HG03097 (cell line): ENCODE measurements around the gene RASGEF1C.

Source experiments
- ATAC-seq: cut with Tn5 transposase; IDR thresholded peaks from one replicate; pipeline ENCODE4 v1.9.1; 2021; ENCODE audit not compliant: unreplicated experiment, low FRiP score

Gene RASGEF1C

DNA sequence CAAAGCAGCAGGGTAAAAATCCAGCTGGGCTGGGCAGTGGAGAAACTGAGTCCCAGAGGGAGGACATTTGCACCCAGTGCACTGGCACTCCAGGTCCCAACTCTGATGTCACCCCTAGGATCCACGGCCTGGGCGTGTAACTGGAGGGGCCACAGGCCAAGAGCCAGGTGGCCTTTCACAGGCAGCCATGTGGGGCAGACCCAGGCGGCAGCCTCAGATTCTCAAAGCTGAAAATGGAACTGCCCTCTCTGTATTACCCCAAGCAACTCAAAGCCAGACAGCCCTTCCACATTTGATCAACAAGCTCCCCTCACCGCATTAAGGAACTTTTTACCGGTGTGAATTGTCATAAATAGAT, 46.7 kb downstream of the RASGEF1C start:
- no peak for ATAC-seq

DNA sequence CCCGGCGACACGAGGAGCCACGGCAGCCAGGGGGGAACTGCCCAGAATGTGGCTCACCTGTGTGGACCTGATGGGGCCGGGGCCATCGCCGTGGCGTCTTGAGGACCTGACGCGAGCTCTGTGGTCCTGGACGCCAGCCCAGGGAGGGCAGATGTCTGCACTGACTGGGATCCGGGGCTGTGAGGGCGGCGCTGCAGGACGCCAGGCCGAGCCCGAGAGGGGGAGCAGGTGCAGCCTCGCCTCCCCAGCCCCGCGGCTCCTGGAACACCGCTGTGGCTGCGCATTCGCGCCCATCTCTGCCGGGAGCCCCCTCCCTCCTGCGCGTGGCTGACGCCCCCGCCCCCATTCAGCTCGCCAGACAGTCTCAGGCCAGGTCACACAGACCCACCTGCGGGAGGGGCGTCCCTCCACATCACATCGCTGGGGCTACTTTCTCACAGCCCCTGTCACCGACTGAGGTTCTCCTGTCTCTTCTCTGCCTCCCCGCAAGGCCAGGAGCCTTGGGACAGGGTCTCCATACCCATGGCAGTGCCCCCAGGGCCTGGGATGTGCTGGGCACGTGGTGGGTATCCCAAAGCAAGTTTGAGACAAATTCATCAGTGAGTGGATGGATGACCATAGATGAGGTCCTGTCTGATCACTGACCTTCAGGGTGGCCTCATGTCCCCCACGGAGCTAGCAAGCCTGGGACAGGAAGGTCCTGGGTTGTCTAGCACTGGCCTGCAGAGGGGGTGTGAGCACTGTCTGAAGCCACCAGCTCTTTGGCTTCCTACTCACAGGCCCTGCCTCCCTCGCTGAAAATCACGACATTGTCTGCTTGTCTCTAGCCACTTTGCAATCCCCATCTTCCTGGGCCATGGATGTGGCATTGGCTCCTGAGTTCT, 47.3 kb downstream of the RASGEF1C start:
- no peak for ATAC-seq

DNA sequence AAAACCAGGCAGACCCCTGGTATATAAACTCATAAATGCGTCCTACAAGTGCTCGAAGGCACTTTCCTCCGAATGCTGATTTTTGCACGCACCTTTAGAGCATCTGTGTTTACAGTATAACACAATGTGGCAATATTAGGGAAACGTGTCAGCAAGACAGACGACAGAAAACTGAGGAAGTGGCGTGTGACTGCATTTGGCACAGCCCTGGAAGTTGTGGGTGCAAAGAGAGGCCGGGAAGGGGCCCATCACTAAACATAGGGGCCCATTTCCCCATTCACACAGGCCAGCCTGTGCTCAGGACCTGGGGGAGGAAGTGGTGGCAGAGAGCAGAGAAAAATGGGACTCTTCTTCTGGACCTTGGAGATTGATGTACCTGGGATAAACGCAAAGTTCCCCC, 48.2 kb downstream of the RASGEF1C start:
- no peak for ATAC-seq

DNA sequence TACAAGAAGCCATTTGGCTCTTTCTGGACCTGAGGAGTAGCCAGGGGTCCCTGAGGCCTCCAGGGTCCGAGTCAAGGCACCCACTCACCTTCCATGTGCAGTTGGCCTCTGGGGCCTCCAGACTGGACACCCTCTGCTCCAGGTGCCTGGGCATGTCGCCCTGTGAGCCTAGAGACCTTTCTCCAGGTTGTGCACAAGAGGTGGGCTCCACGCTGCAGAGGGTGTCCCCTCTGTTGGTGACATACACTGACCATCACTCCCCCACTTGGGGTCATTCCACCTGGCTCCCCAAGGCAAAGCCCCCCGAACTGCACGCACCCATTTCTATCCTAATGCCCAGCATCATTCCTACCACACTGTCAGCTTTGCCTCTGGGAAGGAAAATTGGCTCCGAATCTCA, 48.8 kb downstream of the RASGEF1C start:
- no peak for ATAC-seq

DNA sequence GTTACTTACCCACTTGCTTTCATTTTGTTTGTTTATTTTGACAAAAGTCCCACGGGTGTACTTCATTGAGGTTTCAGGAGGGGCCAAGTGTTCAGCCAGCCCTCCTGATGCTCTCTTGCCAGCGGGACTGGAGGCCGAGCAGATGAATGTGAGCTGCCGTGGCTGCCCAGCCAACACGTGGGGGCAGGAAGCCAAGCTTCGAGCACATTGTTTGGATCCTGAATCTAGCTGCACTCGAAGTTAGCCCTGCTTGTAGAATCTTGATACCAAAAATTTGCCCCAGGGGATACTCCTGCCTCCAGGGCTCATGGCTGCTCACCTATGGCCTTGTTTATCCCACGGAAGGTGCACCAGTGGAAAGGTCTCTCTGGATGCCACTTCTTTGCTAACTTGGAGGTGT, 49.3 kb downstream of the RASGEF1C start:
- ATAC-seq: no peak

DNA sequence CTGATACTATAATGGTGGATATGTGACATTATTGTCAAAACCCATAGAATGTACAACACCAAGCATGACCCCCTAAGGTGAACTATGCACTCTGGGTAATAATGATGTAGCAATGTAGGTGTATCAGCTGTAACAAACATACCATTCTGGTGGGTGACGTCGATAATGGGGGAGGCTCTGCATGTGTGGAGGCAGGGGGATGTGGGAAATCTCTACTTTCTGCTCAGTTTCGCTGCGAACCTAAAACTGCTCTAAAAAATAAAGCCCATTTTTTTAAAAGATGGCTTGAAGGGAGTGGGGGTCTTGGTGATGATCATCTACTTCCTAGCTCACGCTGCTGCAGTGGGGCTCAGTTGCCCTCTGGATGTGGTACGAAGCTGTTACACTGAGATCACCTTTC, 51.1 kb downstream of the RASGEF1C start:
- no peak for ATAC-seq

DNA sequence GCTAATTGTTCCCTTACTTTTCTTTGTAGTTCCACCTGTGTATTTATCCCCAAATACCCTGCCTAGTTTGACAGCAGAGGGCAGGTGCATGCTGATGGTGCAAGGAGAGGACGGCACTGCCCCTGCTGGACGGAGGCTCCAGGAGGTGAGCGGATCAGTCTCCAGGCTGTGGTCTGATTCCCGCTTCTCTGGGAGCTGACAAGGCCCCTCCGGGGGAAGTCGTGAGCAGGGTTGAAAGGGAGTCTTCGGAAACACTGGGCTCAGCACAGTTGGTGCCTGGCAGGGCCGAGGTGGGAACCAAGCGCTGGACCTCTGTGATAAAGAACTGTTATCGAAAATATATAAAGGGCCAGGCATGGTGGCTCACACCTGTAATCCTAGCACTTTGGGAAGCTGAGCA, 52.9 kb downstream of the RASGEF1C start:
- no peak for ATAC-seq

DNA sequence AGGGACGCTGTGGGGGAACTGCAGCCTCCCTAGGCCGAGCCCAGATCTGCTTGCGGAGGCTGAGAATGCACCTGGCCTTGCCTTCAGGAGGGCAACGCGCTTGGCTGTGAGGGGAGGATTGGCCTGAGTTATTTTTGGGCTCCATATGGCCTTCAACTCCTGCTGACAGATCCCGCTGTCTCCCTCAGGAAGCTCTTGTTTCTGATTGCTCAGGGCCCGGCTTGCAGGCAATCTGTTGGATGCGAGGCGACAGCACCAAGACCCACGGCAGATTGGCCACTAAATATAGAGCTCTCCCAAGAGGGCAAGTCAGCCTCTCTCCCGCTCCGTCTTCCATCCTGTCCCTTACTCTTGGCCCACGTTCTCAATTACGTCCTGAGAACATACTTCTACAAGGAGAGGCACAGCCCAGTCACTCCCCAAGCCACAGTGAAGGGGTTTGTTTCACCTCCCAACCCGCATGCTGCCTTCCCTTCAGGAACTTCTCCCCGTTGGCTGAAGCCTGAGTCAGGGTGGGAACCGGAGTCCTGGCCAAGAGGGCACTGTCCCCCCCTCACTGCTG, 53.6 kb downstream of the RASGEF1C start:
- no peak for ATAC-seq

DNA sequence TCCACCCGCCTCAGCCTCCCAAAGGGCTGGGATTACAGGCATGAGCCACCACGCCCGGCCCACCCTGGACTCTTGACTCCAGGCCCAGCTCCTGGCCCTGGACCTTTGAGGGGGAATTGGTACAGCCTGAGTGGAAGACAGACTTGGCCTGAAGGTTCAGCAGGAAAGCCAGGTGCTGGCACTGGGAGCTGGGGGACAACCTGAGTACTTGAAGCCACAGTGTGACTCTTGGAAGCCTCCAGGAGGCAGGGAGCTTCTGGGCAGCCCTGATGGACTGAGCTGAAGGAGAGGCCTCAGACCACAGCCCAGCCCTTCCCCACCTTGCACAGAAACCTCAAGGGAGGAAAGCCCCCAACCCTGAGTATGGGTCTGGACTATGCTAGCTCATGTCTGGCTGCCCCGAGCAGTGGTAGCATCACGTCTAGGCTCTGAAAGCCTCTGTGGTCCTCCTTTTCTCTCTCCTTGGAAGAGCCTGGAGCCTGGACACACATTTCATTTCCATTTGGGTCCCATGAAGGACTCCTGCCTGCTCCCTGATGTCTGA, 54.1 kb downstream of the RASGEF1C start:
- ATAC-seq: no peak

DNA sequence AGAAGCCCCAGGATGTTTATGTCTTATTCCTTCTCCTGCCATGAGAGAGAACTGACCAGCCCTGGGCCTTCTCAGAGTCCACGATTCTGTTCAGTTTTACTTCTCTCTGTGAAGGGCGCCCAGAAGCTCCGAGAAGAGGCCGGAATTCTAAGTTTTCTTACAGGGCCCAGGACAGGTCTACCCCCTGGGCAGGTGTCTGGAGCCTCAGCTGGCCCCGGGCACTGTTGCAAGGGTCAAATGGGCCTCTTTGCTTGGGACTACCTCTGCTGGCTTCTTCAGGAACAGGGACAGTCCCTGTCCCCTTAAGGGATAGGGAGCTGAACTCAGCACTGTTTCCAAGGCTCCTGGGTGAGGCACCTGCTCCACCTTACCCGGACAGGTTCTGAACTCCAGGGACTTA, 55.0 kb downstream of the RASGEF1C start:
- no peak for ATAC-seq

DNA sequence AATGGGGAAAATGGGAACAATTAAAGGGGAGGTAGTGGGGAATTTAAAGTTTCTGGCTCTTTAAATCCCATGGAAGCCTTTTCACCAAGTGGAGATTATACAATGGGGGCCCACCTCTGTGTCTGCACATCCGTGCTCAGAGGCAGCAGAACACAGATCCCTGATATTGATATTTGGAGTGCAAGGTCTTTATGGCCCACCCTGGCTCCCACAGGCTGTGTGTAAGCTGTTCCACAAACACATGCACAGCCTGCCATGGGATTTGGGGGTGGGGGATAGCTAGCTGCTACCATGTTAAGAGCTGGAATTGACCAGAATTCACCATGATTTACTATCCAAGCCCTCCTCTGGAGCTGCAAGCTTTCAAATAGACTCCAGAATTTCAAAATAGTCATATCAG, 55.9 kb downstream of the RASGEF1C start:
- ATAC-seq: no peak

DNA sequence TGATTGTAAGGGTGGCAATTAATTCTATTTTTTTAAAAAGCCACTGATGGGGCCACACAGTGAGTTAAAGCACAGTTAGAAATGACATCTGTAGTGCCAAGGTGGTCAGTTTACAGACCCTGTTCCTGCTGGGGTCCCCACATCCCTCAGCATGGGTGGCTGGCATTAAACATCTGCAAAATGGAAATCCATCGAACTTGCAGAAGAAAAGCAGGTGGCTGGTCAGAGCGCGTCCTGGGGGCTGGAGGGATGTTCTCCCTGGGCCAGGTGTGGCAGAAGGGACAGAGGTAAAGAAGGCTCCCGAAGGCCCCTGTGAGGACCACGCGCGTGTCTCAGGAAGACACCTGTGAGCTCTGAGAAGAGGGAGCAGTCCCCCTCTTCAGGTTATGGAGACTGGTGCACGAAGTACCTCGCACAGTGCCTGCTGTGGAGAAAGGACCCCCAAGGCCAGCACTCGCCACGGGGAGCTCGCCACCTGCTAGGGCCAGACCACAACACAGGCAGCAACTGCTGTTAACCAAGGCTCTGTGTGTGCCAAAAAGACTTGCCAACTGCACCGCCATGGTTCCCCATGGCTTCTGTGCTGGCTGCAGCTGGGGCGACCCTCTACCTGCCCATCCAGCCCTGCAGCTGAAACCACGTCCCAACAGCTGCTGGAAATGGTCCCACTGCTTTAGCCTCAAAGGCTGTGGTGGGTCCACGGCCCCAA, 65.2 kb downstream of the RASGEF1C start:
- ATAC-seq: no peak

DNA sequence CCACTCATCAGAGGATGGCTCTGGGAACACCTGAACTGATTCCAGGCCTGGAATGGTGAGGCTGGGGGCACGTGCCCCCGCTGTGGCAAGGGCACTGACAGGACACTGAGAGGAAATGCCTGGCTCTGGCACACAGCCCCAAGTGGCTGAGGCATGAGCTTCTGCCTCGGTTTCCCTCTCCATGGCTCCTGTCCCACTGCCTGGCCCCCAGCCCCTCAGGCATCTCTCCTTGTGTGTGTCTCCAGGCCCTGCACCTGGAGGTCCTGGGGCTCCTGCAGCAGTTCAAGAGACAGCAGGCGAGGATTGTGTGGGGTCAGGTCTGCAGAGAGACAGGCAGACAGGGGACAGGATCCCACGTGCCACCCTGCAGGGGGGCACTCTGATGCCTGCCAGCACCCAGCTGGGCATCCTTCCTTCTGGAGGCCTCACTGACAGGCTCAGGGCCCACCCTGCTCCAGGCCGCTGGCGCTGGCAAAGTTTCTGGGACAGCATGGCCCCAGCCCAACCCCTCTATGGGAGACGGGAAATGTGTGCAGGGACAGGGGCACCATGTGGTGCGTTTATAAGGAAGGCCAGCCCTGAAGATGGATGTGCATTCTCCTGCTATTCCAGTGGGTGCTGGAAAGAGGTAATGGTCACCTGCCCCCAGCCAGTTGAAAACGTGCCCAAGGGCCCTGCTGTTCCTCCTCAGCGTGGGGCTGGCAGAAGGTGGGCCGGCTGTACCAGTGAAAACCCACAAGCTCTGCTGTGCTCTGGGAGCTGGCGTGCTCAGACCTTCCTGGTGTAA, 66.0 kb downstream of the RASGEF1C start:
- no peak for ATAC-seq

DNA sequence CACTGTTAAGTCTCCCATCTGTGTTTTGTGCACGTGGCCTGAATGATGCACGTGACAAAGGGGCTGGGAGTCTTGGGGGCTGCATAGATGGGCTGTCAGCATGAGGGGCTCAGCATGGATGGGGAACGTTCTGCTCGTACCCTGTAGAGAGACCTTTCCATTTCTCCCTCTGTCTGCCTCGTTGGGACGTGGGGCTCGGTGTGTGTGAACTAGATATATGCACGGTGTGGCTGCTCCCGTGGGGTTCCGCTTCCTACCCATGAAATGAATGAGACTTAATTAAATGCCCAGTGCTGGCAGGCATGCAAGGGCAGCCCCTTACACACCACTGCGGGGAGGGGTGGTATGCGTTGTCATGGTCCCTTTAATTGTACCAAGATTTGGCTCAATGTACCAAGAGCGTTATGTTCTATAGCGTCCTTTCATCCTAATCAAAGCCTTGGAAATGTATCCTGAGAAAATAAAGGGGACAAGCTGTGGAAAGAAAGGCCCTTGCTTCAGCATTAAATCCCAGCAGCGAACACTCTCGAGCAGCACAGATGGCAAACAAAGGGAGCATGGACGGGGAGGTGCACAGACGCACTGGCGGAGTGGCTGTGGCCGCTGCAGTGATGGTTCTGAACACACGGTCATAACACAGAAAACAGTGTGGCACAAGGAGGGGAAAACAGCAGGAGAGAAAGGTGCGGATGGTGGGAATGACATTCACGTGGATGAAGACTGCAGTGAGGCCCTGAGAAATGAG, 66.8 kb downstream of the RASGEF1C start:
- ATAC-seq: no peak

DNA sequence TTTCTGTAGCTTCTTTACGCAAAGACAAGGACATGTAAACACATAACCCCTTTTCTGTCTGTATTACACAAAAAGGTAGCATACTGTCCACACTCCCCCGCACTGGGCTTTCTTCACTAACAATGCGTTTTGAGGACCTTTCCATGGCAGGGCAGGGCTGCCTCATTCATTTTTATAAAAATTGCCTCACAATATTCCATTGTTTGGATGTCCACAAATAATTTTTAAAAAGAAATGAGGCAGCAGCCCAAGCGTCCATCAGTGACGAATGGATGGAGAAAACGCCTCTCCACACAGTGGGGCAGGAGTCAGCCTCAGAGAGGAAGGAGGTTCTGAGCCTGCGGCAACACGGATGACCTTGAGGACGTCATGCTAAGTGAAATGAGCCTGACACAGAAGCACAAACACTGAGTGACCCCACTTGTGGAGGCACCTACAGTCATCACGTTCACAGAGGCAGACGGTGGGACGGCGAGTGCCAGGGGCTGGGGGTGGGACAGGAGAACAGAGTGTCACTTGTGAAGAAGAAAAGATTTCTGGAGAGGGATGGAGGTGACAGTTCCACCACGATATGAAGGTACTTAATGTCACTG, 67.8 kb downstream of the RASGEF1C start:
- no peak for ATAC-seq

DNA sequence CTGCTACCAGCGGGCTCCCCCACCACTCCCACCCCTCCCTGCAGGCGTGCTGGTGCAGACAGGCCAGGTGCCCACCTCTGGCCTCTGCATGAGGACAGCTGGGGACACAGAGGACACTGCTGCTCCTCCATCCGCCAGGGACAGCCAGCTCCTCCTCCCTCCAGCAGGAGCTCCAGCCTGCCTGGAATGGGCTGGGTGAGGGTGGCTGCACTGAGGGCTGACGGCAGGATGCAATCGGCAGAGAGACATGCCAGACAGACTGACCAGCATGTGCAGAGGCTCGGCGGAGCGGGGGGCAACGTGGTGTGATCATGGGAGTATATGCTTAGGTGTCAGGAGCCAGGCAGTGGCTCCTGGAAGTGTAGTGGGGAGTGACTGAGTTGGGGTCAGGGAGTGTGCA, 68.4 kb downstream of the RASGEF1C start:
- ATAC-seq: no peak

DNA sequence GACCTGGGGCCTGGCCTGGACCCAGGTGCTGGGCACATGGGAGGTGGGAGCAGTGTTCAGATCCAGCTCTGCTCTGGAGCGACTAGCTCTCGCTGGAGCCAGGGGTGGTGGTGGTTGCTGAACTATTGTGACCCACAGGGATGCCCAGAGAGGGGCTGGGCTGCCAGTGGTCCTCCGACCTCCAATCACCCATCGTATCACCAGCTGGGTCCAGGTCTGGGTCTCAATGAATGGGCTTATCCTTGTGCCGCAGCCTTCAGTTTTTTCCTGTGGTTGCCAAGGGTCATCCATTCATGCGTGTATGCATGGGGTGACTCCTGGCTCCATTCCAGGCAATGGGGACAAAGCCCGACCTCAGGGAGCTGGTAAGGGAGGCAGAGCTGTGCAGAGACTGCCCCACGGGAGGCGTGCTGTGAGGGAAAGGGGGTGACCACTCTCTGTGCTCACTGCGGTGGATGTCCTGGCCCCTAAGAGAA, 68.9 kb downstream of the RASGEF1C start:
- no peak for ATAC-seq

DNA sequence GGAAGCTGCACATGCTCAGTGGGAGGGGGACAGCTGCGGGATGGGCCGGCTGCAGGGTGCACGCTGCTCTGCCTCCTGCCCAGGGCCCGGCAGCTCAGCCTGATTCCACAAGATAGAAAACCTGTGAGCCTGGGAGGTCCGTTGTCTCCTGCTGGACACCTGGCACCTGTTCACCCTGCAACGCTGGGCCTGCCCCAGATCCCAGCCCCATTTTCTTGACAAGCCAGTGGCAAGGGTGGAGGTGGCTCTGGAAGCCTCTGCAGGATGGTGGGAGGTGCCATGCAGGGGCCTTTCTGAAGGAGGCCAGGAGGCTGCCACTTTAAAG, 69.3 kb downstream of the RASGEF1C start:
- ATAC-seq: no peak

DNA sequence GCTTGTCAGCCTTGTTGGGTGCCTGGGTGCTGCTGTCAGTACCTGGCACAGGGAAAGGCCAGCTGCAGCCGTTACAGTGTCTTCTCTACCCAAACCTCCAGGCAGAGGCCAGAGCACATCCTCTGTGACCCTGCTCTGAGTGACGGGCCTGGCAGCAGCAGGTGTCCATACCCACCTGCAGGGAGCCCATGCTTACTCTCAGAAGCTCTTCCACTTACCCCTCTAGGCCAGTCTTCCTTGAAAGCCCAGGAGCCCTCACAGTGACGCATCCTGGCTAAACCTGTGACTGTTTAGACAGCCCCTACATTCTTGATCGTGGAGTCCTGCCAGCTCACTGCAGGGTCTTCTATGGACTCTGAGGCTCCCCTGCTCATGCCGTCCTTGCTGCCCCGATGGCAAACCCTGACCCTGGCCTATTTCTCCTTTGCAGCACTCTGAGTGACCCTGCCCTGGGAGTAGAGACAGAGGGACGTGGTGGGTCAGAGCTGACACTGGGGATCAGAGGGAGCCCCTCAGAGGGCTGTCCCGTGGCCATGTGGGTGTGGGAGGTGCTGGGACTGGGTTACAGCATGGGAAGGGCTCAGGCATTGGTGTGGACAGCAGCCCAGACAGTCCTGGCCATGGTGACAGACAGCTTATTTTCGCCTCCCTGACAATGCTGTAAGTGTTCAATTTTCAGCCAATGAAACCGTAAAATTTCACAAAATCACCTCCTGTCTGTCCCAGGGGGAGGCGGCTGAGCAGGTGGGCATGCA, 69.9 kb downstream of the RASGEF1C start:
- no peak for ATAC-seq
